Dendritic cell treated with granulocyte-macrophage colony-stimulating factor and Interleukin-4, amounts not matched to agents 40 ng/mL and 50 ng/mL, for 4 days (primary cell): ENCODE measurements around the gene THBS3.

Experiments
- H3K27ac Mint-ChIP-seq: one replicate; pipeline ENCODE4 v1.8.0; 2022; ENCODE audit warnings: mild to moderate bottlenecking, mixed read lengths
- H3K27me3 Mint-ChIP-seq: one replicate; pipeline ENCODE4 v1.8.0; 2022; ENCODE audit warnings: mild to moderate bottlenecking, mixed read lengths
- H3K36me3 Mint-ChIP-seq: one replicate; pipeline ENCODE4 v1.8.0; 2022; ENCODE audit warnings: low read depth, mixed read lengths
- H3K4me1 Mint-ChIP-seq: one replicate; pipeline ENCODE4 v1.8.0; 2022; ENCODE audit warnings: low read depth, mixed read lengths
- H3K4me3 Mint-ChIP-seq: one replicate; pipeline ENCODE4 v1.8.0; 2022; ENCODE audit warnings: mild to moderate bottlenecking, moderate library complexity, mixed read lengths
- H3K9me3 Mint-ChIP-seq: one replicate; pipeline ENCODE4 v1.8.0; 2022; ENCODE audit warnings: mixed read lengths
- intact Hi-C: fragments of 100-400 bp; cut with micrococcal nuclease; formaldehyde crosslinking; loops from one replicate; pipeline ENCODE4 v1.15.0; 2022

Gene THBS3

GRCh38 chr1:155207806-155208540, at the start of gene THBS3:
TSS of gene THBS3 (minus strand) at chr1:155207897. CDS start at chr1:155207876, 21 bp downstream.
- H3K4me3 Mint-ChIP-seq, result peak within 1 kb of the TSS; percentile 94
- H3K27ac Mint-ChIP-seq, result peak within 1 kb of the TSS; percentile 97
- peaks cover 4% of the 10 kb centered on the region for H3K27me3 Mint-ChIP-seq
- intact Hi-C loops, result loop anchor here (2.0 to 5.0 kb wide), 2 partner anchors 19 to 34 kb away; a partner anchor contains a TSS
- H3K9me3 Mint-ChIP-seq, result no peaks in the 10 kb centered on the region
- peaks cover 51% of the 10 kb centered on the region for H3K4me1 Mint-ChIP-seq
- peaks cover 32% of the 10 kb centered on the region for H3K36me3 Mint-ChIP-seq

DNA sequence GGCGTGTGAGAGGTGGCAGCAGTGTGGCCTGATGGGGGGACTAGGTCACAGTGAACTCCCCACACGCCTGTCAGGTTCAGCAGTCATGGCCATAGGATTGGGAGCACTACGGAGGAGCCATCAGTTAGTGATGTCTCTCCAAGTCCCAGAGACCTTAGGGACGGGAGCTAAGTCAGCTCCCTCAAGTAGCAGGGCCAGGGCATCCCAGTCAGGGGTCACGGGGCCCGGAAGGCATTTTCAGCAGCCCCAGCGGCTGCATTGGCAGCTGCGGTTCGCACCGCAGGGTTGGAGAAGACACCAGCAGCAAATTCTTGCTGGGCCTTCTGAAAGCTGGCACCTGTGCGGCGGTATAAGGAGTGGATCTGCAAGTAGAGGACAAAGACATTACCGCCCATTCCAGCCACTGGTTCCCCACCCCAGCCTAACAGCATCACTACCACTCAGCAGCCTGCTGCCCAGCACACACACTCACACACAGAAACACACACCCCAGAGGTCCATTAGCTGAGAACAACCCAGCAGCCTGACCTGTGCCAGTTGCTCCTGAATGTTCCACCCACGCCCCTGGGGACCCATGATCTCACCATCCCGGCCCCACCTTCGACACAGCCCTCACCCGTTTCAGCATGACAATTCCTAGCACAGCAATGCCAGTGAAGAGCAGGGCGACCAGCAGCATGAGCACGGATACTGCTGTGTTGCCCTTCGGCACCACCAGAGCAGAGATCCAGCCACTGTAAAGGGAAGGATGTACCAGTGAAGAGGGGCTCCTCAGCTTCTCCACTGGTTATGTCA, 48.6 kb upstream of the THBS3 start:
- no peaks in the 10 kb centered on the region for H3K9me3 Mint-ChIP-seq
- peaks cover 58% of the 10 kb centered on the region for H3K4me1 Mint-ChIP-seq
- peak overlapping the region; percentile 90 for H3K27ac Mint-ChIP-seq
- H3K27me3 Mint-ChIP-seq, result no peaks in the 10 kb centered on the region
- peaks cover 62% of the 10 kb centered on the region for H3K36me3 Mint-ChIP-seq
- H3K4me3 Mint-ChIP-seq, result peak overlapping the region; percentile 76
- intact Hi-C loops, result no loop called here

DNA sequence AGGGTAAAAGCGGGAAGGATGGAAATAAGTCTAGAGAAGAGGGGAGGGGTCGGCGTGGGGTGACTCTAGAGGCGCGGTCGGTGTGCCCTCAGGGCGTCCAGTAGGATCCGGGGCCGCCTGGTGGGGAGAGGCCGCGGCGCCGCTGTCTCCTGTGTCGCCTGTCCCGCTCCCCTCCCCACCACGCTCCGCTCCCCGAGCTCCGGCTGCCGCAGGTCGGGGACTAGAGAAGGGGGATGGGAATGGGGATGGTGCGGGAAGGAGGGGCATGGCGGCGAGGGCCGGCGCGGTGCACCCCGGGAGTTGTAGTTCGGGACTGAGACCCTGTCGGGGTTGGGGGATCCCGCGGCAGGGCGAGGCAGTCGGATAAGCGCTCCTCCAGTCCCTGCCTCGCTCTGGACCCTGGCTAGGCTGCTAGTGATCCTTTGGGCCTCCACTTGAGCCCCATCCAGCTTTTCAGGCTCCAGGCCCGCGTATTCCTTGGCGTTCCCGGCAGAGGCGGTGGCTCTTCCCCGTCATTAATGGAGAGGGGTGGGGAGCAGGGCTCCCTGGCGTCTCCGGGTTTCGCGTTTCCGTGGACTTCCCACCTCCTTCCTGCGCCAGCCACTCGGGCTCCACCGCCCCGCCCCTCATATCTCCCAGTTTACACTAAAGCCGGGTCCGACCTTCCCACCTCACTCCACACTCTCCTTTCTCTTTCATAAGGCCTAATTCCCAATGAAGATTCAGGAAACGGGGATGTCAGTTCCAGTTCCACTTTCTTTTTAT, 47.7 kb upstream of the THBS3 start, which contains the start of gene ENTREP3:
TSS of gene ENTREP3 (minus strand) at position 241 of the 765 bp plus-strand sequence. CDS start 606 bp downstream, outside the sequence.
- Mint-ChIP-seq H3K36me3 (peaks cover 54% of the 10 kb centered on the region), H3K4me1 (peaks cover 58% of the 10 kb centered on the region), H3K9me3 (no peaks in the 10 kb centered on the region), H3K27me3 (no peaks in the 10 kb centered on the region), H3K27ac (peak within 1 kb of the TSS; percentile 90), H3K4me3 (peak within 1 kb of the TSS; percentile 76)
- intact Hi-C loops, result no loop called here

GRCh38 chr1:155254714-155255242, 47.1 kb upstream of the THBS3 start:
- intact Hi-C loops, result loop anchor here (5.0 kb wide), 2 partner anchors 248 to 338 kb away; no protein-coding TSS in a partner anchor
- Mint-ChIP-seq H3K9me3 (no peaks in the 10 kb centered on the region), H3K27ac (peak overlapping the region; percentile 90)

DNA sequence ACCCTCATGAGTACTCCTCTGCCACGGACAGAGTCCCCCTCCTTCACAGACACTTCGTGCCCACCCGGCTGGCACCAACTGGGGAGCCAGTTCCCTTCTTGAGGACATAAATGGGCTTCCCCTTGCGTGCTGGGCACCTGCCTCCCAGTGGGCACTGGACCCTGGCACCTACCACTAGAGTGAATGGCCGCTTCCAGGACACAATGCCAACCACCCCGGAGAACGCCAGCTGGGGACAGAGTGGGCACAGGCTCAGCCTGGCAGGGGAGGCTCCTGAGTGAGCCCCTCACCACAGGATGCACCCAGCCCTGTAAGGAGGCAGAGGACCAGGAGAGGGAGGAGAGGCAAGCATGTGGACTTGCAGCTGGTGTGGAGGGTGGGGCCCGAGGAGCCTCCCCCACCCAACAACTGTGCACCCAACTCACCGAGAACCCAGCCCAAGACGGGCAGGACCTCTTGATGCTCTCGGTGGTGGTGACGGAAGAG, 46.6 kb upstream of the THBS3 start:
- peaks cover 59% of the 10 kb centered on the region for H3K4me1 Mint-ChIP-seq
- H3K4me3 Mint-ChIP-seq, result peak overlapping the region; percentile 76
- intact Hi-C loops, result loop anchor here (5.0 kb wide), 2 partner anchors 248 to 338 kb away; no protein-coding TSS in a partner anchor

More at GRCh38 chr1:155254714-155255242, 47.1 kb upstream of the THBS3 start:
- peak overlapping the region; percentile 76 for H3K4me3 Mint-ChIP-seq
- peaks cover 47% of the 10 kb centered on the region for H3K36me3 Mint-ChIP-seq
- H3K27me3 Mint-ChIP-seq, result no peaks in the 10 kb centered on the region
- peaks cover 59% of the 10 kb centered on the region for H3K4me1 Mint-ChIP-seq

GRCh38 chr1:155253797-155254196, 46.1 kb upstream of the THBS3 start:
- peaks cover 59% of the 10 kb centered on the region for H3K4me1 Mint-ChIP-seq
- peak overlapping the region; percentile 90 for H3K27ac Mint-ChIP-seq
- intact Hi-C loops, result loop anchor here (5.0 kb wide), 2 partner anchors 249 to 339 kb away; no protein-coding TSS in a partner anchor
- H3K4me3 Mint-ChIP-seq, result peak overlapping the region; percentile 76
- peaks cover 37% of the 10 kb centered on the region for H3K36me3 Mint-ChIP-seq
- H3K9me3 Mint-ChIP-seq, result no peaks in the 10 kb centered on the region
- no peaks in the 10 kb centered on the region for H3K27me3 Mint-ChIP-seq

More for the DNA sequence above, 46.6 kb upstream of the THBS3 start:
- Mint-ChIP-seq H3K36me3 (peaks cover 42% of the 10 kb centered on the region), H3K27me3 (no peaks in the 10 kb centered on the region), H3K9me3 (no peaks in the 10 kb centered on the region), H3K27ac (peak overlapping the region; percentile 90)

DNA sequence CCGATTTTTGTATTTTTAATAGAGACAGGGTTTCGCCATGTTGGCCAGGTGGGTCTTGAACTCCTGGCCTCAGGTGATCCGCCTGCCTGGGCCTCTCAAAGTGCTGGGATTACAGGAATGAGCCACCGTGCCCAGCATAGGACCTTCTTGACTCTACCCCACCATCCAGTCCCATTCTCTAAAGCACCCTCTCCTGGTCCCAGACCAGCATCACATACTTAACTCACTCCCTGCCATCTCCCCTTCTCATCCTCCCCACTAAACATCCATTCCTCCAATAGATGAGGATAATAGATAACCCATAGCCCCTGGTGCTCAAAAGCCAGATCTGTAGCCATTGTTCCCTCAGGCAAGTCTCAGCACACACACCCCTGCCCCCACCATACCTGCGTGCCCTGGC, 45.5 kb upstream of the THBS3 start:
- intact Hi-C loops, result loop anchor here (5.0 kb wide), 2 partner anchors 249 to 339 kb away; no protein-coding TSS in a partner anchor
- Mint-ChIP-seq H3K27me3 (no peaks in the 10 kb centered on the region), H3K27ac (peak overlapping the region; percentile 90), H3K4me3 (no peak overlapping the region), H3K36me3 (peaks cover 33% of the 10 kb centered on the region), H3K9me3 (no peaks in the 10 kb centered on the region), H3K4me1 (peaks cover 59% of the 10 kb centered on the region)

DNA sequence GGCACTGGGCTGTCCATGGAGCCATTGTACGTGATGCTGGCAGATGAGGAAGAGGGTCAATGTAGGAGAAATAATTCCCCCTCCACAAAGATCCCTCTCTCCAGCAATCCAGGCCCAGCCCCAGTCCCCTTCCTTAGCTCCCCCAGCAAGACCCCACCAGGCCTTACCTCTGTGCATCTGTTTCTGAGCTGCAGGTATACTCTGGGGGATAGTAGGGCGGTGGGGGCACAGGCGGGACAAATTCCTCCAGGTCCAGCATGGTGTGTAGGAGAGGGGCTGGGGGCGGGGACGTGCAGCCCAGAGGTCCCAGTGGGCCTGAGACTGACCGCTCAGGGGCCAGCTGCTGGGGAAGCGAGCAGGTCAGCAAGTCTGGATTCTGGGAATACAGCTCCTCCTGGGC, 43.9 kb upstream of the THBS3 start:
- Mint-ChIP-seq H3K27ac (no peak overlapping the region), H3K4me1 (peaks cover 49% of the 10 kb centered on the region), H3K9me3 (no peaks in the 10 kb centered on the region), H3K27me3 (no peaks in the 10 kb centered on the region), H3K4me3 (no peak overlapping the region), H3K36me3 (peaks cover 34% of the 10 kb centered on the region)
- intact Hi-C loops, result loop anchor here (2.0 to 5.0 kb wide), 3 partner anchors 73 to 341 kb away; no protein-coding TSS in a partner anchor

DNA sequence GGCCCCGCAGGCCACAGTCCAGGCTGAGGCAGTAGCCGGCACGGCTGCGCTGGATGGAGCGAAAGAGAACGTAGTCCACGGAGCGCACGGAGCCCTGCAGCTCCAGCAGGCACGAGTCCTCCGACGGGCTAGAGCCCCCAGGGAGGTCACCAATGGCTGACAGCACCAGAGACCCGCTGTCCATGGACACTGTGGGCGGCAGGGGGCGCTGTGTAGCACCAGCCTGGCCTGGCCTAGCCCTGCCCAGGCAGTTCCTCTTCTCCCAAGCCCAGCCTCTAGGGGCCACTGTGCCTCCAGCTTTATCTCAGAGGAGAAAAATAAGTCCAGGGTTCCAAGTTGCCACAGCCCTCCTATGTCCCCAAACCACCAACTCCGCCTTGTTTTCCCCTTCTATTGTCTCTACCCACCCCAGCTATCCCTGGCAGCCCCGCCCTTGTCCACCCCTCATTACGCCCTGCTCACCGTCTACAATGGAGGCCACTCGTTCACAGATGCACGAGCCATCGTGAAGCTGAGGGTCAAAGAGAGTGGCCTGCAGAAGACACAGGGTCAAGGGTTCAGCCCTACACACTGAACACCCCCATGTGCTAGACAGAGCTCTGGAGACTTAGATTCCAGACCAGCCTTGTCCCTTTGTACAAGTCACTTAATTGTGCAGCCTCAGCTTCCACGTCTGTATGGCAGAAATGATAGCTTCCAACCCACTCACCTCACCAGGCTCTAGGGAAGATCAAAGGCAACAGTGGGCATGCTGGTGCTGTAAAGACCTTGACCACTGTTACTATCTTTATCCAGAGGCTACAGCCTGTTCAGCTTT, 43.1 kb upstream of the THBS3 start:
- H3K27me3 Mint-ChIP-seq, result no peaks in the 10 kb centered on the region
- intact Hi-C loops, result loop anchor here (2.0 to 5.0 kb wide), 3 partner anchors 74 to 341 kb away; no protein-coding TSS in a partner anchor
- H3K4me3 Mint-ChIP-seq, result peak overlapping the region; percentile 59
- H3K27ac Mint-ChIP-seq, result peak overlapping the region; percentile 80
- peaks cover 31% of the 10 kb centered on the region for H3K36me3 Mint-ChIP-seq
- H3K9me3 Mint-ChIP-seq, result no peaks in the 10 kb centered on the region
- peaks cover 41% of the 10 kb centered on the region for H3K4me1 Mint-ChIP-seq

DNA sequence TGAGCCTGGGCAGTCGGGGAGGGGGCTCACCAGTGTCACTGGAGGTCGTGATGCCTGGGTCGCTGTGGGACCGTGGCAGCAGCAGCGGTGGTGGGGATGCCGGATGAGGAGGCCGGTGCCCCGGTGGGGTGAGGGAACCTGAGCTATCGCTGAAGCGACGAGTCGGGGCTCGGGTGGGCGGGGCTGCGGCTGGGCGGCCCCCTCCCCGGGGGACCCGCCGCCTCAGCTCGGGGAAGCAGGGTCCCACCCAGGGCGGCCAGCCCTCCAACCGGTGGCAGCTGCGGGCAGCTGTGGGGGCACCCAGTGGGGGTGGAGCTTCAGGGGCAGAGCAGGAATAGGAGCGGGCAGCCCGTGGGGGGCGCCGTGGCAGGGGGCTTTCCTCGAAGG, 42.5 kb upstream of the THBS3 start:
- Mint-ChIP-seq H3K4me1 (peaks cover 39% of the 10 kb centered on the region), H3K9me3 (no peaks in the 10 kb centered on the region), H3K27me3 (no peaks in the 10 kb centered on the region), H3K36me3 (peaks cover 25% of the 10 kb centered on the region), H3K27ac (peak overlapping the region; percentile 80), H3K4me3 (peak overlapping the region; percentile 65)
- intact Hi-C loops, result loop anchor here (2.0 to 5.0 kb wide), 3 partner anchors 75 to 342 kb away; no protein-coding TSS in a partner anchor

GRCh38 chr1:155247667-155248553, 40.2 kb upstream of the THBS3 start:
- Mint-ChIP-seq H3K27ac (no peak overlapping the region), H3K4me3 (no peak overlapping the region), H3K27me3 (no peaks in the 10 kb centered on the region), H3K9me3 (no peaks in the 10 kb centered on the region), H3K36me3 (peaks cover 21% of the 10 kb centered on the region), H3K4me1 (peaks cover 42% of the 10 kb centered on the region)
- intact Hi-C loops, result no loop called here
